Measurements from ENCODE around the gene QSOX1.
A peak's percentile ranks its signal among the peaks of the same experiment; 100 is the strongest.
"Not testable (repeated sequence)": the region's sequence is repeated elsewhere in the genome, so short reads cannot be mapped to it uniquely, and the experiment has no call there.

QSOX1 gene, protein sequence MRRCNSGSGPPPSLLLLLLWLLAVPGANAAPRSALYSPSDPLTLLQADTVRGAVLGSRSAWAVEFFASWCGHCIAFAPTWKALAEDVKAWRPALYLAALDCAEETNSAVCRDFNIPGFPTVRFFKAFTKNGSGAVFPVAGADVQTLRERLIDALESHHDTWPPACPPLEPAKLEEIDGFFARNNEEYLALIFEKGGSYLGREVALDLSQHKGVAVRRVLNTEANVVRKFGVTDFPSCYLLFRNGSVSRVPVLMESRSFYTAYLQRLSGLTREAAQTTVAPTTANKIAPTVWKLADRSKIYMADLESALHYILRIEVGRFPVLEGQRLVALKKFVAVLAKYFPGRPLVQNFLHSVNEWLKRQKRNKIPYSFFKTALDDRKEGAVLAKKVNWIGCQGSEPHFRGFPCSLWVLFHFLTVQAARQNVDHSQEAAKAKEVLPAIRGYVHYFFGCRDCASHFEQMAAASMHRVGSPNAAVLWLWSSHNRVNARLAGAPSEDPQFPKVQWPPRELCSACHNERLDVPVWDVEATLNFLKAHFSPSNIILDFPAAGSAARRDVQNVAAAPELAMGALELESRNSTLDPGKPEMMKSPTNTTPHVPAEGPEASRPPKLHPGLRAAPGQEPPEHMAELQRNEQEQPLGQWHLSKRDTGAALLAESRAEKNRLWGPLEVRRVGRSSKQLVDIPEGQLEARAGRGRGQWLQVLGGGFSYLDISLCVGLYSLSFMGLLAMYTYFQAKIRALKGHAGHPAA

DNA sequence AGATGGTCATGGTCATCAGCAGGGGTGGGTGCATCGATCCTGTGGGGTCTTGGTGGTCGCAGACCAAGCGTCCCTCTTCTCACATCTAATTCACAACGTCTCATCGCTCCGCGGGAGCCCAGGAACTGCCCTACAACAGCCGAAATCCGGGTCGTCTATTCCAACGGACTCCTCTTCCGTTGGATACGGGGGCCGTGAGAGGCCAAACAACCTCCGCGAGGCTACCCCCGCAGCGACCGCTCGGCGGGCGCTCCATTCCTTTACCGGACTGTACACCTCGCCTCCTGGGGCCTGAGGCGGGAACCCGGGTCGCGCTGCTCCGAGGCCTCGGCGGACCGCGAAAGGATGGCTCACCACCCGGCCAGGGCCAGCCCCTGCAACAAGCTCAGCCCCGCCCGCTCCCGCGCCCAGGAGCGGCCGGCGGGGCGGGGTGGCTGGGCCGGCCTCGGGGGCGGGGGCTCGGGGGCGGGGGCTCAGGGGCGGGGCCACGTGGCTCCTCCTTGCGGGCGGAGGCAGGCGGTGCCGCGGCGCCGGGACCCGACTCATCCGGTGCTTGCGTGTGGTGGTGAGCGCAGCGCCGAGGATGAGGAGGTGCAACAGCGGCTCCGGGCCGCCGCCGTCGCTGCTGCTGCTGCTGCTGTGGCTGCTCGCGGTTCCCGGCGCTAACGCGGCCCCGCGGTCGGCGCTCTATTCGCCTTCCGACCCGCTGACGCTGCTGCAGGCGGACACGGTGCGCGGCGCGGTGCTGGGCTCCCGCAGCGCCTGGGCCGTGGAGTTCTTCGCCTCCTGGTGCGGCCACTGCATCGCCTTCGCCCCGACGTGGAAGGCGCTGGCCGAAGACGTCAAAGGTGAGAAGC lies at the start of gene QSOX1:
QSOX1 (plus strand) TSS at position 545 of the 857 bp plus-strand sequence; CDS start at position 584, 39 bp downstream.
- DNase-seq (ENCODE audit: low read depth in 2 of 3, low spot score in 1 of 3) = peak; percentile 83 to 87 (median 85)

DNA sequence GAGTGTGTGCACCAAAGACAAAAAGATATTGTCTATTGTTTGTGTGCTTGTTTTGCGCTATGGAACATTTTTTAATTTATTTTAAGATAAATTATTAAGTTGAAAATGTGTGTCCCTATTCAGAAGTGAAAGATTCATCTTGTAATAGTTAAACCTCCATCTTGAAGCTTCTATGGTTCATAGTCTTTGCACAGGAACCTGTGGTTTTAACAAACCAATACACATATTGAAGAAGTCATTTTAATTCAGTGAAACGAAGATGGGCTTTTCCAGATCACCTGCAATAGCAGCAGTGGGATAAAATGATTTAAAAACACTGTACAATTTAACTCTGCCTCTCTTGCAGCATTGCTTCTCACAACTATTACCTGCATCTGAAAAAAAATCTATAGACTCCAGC lies 42.6 kb upstream of the QSOX1 start:
- DNase-seq (ENCODE audit: low read depth in 2 of 3, low spot score in 1 of 3) = no peak

DNA sequence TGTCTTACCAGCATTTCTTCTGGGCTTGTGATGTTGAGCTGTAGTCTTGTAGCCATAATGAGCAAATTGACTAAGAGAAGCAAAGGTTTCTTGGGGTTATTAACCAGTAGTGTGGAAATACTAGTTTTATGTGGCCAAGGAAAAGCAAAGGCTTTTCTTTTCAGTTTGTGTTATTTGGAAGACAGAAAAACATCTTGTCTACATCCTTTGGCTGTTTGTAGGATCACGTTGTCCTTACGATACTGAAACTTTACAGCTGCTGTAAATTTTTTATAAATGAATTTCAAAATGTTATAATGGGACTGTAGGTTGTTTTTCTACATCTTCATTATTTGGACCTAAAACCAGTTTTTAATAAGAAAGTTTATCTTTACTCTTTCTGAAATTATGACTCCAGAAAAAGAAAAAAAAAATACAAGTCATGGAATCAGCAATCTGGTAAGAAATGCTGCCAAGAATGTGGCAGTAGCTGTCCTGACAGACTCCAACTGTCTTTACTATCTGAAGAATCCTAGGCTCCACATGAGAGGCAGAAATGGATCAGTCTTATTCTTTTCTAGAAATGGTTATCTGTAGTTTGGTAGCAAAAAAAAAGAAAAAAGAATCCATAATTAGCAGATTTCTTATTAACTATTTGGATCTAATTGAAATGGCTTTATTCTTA lies 41.6 kb upstream of the QSOX1 start:
- no peak for DNase-seq (ENCODE audit: low read depth in 2 of 3, low spot score in 1 of 3)

DNA sequence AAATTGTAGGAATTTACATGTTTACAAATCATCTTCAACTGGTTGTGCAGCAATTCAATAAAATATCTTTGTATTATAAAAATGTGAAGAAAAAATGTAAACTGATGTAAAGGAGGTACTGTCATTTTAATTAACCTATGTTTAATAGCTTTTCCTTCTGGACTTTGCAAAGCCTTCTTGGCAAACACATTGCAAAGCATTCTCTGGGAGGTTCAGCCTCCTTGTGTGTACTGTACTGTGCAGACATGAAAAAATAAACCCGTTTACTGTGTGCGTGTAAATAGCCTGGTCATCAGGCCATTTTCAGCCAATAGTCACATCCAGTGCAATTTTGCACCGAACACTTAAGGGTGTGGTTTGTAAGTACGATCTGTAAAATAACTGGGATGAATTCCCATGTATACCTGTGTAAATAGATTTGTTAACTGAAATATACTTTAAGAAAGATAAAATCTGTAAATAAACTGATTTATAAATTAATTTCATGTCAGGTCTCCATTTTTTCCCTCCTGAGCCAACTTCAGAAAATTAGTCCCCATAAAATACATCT lies 40.2 kb upstream of the QSOX1 start:
- DNase-seq (ENCODE audit: low read depth in 2 of 3, low spot score in 1 of 3) = no peak

DNA sequence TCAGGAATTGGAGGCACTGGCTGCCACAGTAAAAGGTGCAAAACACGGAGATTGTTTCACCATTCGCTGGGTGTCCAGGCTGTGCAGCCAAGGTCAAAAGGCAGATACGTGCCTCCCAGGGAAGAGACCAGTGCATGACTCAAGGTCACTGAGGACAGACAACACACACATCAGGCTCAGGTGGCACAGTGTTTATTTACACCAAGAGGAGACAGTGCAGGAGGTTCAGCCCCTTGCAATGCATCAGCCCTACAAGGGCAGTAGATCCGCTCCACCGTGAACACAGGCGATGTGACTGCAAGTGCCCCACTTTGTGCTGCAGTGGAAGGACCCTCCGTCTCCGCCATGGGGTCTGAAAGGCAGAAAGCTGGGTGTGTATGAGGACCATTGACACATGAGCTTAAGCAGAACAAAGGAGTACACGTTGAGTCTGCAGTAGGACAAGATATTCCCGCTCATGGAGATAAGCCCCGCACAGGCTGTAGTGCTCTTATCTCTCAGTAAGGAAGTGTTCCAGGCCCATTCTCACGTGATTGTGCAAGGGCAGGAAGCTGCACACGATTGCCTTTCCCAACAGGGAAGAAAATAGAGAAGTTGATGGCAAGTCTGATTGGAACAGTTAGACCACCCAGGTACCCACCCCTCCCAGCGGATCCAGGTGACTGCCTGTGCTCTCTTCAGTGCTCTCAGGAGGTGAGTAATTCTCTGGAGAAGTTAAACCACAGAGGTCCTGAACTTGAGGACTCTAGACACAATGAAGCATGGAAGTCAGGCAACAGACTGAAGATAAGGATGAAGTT lies 37.5 kb upstream of the QSOX1 start:
- no peak for DNase-seq (ENCODE audit: low read depth in 2 of 3, low spot score in 1 of 3)

DNA sequence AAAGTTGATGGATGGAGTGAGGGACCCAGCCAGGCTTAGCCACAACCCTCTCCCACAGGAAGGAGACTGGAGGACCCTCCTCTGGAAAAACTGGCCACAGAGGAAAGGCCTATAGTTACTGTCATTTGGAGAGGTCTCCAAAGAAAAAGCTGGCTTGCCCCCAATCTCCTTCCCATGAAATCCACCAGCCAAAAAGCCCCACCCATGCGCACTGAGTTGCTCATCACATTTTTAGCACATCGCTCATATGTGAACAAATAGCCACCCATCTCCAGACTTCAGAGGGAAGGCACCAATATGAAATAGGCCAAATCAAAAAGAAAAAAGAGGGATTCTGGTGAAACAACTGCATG lies 36.9 kb upstream of the QSOX1 start:
- no peak for DNase-seq (ENCODE audit: low read depth in 2 of 3, low spot score in 1 of 3)

DNA sequence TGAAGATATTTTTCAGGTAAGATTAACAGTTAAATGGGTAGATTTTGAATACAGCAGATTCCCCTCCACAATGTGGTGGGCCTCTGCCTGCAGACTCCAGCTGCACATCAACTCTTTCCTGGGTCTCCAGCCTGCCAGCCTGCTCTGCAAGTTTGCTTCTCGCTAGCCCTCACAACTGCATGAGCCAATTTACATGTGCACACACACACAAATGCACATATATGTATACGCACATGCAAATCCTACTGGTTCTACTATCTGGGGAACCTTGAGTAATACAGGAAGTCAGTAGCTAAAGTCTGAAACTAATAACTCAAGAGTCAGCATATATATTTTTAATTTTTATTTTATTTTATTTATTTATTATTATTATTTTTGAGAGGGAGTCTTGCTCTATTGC lies 34.8 kb upstream of the QSOX1 start:
- no peak for DNase-seq (ENCODE audit: low read depth in 2 of 3, low spot score in 1 of 3)

DNA sequence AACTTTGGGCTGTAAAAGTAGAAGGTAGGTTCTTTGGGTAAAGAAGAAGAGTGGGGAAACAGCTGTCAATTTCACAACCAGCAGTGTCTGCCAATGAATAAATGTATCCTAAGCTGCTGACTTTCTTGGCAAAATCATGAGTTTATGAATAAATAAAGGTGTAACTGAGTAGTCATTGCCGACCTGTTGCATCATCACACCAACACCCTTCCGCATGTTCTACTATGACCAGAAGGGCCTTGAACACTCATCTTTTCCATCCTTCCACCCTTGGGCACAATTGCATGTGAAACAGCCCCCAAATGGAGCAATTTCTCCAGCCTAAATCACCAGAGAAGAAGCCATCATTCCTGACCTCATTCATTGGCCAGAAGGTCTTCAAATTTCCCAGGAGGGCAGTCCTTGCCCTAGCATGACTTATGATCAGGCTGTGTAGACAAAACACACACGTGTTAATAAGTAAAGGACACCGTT lies 31.2 kb upstream of the QSOX1 start:
- DNase-seq (ENCODE audit: low read depth in 2 of 3, low spot score in 1 of 3) = no peak

DNA sequence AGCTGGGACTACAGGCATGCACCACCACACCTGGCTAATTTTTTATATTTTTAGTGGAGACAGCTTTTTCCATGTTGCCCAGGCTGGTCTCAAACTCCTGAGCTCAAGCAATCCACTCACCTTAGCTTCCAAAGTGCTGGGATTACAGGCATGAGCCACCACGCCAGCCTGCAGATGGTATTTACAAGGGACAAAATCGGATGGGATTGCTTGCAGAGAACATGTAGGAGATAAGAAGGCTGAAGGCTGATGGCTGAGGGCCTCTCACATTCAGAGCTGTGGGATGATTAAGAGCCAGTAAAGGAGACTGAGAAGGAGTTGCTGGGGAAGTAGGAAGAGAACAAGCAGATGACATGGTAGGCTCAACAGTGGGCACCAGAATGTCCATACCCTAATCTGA lies 24.0 kb upstream of the QSOX1 start:
- no peak for DNase-seq (ENCODE audit: low read depth in 2 of 3, low spot score in 1 of 3)

DNA sequence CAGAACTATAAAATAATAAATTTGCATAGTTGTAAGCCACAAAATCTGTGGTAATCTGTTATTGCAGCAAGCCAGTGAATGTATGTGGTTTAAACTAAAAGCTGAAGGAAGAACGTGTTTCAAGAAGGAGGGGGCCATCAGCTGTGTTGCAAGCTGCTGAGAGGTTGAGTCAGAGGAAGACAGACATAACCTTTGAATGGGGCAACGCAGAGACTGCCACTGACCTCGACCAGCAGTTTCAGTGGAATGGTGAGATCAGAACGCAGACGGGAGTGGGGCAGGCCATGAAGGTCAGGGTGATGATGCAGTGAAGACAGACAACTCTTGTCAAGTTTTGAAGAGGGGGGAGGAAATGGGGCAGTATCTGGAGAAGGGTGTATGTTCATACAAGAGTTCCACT lies 23.2 kb upstream of the QSOX1 start:
- peak in 2 of 3 donors; percentile 10 to 33 for DNase-seq (ENCODE audit: low read depth in 2 of 3, low spot score in 1 of 3)

DNA sequence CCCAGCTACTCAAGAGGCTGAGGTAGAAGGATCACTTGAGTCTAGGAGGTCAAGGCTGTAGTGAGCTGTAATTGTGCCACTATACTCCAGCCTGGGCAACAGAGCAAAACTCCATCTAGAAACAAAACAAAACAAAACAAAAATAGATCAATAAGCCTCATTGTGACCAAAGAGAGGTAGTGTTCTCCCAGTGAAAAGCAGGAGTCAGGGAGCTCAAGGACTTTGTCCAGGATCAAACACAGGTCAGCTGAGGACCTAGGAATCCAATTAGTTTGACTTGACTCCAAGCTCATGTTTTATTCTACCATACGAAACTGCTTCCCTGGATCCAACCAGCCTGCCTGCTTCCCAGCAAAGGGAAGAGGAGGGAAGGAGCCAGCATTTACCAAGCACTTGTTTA lies 21.5 kb upstream of the QSOX1 start:
- DNase-seq (ENCODE audit: low read depth in 2 of 3, low spot score in 1 of 3) = no peak

DNA sequence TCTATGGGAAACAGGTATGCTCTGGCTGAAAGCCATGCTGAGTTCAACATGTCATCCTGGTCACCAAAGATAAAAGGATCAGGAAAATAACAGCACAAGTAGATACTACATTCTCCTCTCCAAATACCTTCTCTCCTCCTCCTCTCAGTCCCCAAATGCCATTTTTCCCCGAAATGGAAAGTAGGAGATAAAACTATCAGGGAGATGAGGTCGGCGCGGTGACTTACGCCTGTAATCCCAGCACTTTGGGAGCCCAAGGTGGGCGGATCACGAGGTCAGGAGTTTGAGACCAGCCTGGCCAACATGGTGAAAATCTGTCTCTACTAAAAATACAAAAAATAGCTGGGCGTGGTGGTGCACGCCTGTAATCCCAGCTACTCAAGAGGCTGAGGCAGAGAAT lies 21.0 kb upstream of the QSOX1 start:
- not testable (repeated sequence) for DNase-seq (ENCODE audit: low read depth in 2 of 3, low spot score in 1 of 3)

DNA sequence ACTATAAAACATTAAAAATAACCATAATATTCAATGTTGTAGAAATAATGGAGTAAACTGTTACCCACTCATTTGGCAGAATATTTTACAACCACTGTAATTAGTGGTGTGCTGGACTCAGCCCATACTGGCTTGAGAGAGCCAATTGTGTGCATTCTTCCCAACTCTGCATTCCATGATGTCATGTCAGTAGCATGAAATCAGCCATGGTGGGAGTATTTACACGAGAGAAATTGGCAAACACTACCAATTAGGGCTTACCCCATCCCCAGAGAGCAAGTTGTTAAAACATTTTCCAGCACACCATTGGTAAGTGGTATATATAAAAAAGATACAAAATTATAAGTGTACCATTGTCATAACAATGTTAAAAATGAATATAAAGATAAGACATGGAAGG lies 19.1 kb upstream of the QSOX1 start:
- no peak for DNase-seq (ENCODE audit: low read depth in 2 of 3, low spot score in 1 of 3)

DNA sequence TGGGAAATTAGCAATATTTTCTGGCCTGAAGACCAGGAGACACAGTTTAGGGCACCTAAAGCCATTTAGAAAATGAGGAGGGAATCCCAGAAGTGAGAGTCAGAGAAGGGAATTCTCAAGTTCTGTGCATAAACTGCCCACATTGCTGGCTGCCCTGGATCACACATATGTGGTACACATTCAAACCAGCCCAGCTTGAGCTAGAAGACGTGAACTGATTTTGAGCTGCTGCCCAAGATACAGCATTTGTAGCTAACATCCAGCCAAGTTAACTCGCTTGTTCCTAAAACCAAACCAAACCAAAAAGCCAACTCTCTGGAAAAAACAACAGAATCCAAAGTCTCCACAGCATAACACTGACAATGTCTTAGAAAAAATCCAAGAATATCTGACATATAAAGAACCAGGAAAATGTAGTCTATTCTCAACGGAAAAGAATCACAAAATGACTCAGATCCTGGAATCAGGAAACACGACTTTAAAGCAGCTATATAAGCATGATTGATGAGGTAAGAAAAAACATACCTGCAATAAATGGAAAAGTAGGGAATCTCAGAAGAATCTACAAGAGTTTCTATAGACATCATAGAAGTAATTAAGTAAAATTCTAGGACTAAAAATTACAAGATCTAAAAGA lies 18.2 kb upstream of the QSOX1 start:
- DNase-seq (ENCODE audit: low read depth in 2 of 3, low spot score in 1 of 3) = no peak

DNA sequence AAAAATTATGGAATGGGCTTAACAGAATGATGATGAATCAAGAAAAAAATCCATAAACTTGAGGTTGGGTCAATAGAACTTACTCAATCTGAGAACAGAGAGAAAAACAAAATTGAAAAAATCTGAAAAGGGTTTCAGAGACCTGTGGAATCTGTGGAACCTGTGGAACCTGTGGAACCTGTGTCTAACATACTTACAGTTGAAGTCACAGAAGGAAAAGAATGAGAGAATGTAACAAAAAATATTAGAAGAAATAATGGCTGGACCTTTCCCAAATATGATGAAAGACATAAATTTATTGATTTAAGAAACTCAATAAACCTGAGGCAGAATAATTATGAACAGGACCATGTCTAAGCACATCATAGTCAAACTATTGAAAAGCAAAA lies 17.7 kb upstream of the QSOX1 start:
- DNase-seq (ENCODE audit: low read depth in 2 of 3, low spot score in 1 of 3) = no peak

DNA sequence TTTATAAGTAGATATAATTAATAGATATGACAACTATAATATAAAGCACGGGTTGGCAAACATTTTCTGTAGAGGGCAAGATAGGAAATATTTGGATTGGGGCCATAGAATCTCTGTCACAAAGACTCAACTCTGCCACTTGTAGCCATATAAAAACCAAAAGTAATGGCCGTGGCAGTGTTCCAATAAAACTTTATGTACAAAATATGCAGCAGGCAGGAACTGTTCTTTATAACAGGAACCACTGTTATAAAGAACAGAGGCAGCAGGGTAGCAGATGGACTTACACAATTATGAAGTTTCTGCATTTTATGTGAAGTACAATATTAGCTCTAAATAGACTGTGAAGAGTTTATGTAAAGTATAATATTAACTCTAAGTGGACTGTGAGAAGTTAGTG lies 16.9 kb upstream of the QSOX1 start:
- no peak for DNase-seq (ENCODE audit: low read depth in 2 of 3, low spot score in 1 of 3)

DNA sequence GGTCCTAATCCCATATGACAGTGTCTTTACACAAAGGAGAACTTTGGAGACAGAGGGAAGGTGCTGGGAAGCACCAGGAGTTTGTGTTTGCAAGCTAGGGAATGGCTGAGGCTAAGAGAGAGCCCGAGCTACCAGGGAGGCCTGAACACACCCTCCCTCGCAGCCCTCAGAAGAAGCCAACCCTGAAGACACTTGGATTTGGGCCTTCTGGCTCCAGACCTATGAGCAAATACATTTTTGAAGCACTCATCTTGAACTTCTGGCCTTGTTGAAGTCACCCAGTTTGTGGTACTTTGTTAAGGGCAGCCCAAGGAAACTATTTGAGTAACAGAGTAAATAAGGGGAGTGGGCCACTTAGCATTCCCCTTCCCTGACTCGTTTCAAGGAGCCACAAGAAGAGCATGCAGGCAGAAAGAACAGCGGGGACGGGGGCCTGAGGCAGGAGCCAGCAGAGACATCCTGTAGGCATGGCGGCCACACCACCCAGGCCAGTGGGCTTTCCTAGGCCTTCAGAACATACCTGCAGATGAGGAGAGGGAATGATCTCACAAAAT lies 13.2 kb upstream of the QSOX1 start:
- no peak for DNase-seq (ENCODE audit: low read depth in 2 of 3, low spot score in 1 of 3)

DNA sequence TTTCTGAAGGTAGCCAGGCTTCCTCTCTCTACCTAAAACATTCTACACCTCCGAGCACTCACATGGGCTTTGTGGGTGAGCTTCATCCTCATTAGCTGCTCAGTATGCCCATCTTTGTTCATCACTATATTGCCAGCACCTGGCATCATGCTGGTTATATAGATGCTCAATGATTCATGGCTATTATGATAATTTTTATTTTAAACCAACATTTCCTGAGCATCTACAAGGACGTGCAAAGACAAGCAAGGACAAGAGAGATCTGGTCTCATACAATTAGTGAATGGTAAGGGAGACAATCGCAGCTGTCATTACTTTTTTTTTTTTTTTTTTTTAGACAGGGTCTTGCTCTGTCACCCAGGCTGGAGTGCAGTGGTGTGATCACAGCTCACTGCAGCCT lies 11.3 kb upstream of the QSOX1 start:
- no peak for DNase-seq (ENCODE audit: low read depth in 2 of 3, low spot score in 1 of 3)

DNA sequence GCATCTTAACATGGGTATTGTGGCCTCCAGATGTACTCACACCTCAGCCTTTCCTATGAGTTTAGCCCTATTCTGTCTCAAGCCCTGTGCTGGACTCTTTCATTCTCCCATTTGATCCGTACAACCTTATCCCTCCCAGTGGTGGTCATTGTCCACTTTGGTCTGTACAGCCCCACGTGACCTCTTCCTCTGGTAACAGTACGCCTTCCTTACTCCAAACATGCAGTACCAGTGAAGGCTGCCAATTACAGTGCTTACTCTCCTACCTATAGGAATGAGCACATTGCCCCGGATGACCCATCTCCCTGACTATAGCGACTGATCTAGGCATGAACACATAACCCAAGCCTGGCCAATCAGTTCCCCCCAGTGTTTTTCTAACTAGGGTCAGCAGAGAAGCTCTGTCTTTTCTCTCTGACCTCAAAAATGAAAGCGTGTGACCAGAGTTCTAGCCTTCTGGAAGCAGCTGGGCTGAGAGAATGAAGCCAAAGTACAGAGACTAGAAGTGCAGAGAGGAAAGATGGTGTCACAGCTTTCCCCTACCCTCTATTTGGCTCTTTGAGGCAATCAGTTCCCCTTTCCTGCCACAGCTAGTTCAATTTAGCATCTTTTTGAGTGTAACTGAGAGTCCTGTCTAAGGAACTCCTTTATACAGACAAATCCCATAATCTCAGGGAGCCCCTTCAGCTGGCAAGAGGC lies 9.9 kb upstream of the QSOX1 start:
- DNase-seq (ENCODE audit: low read depth in 2 of 3, low spot score in 1 of 3) = no peak
